NCI-H1436 (cell line): Measurements from ENCODE around the gene TMEM50A.
"Not testable (repeated sequence)": the region's sequence is repeated elsewhere in the genome, so short reads cannot be mapped to it uniquely, and the experiment has no call there.

ENCODE experiments used
- DNase-seq: peaks from one replicate; lab custom pipeline; 2025; lab: John Stamatoyannopoulos, UW

TMEM50A gene

DNA sequence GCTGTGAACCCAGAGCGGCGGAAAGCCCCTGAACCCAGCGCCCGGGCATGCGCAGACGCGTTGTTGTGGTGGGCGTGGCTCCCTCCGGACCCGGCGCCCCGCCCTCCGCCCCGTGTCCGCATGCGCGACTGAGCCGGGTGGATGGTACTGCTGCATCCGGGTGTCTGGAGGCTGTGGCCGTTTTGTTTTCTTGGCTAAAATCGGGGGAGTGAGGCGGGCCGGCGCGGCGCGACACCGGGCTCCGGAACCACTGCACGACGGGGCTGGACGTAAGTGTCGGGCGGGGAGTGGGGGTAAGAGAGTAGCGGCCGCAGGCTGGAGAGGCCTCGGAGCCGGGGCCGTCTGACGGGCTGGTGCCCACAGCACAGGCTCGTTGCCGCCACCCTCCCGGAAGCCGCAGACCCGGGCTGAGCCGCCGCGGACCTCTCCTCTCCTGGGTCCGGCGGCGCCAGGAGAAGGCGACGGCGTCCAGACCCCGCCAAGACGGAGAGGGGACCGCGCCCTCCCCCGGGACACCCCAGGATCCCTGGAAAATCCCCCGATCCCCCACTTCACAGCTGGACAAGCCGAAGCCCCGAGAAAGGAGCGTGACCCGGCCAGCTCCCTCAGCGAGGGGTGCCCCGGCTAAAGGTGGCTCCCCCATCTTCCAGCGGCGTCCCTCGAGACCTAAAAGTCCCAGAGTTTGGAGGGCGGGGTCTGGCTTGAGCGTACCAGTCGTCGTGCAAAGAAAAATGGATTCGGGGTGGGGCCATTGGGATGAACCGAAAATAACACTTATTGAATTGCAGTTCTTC is at the start of gene TMEM50A:
Gene TMEM50A, plus strand, starts transcription at position 147 of the 794 bp plus-strand sequence. CDS start 2,153 bp downstream, outside the sequence.
- DNase-seq, result peak; percentile 64

DNA sequence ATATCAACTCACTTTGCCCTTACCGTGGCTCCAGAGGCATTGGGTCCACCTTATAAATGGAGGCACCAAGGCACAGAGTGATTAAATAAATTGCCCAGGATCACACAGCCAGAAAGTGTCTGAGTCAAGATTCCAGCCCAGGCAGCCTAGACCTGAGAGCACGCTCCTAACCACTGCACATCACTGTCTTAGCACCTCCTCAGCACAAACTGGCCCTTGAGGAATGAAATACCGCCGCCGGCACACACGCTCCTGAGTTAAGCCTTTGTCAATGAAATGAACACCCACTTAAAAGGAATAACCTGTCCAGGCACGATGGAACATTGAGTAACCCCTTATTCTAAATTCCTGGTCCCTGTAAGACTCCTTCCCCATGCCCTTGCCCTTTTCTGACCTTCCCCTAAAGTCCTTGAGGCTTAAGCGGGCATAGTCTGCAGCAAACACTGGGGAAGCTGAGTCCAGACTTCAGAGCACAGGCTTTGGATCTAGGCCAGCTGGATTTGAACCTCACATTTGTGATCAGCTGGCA is 49.5 kb upstream of the TMEM50A start:
- DNase-seq, result not testable (repeated sequence)

DNA sequence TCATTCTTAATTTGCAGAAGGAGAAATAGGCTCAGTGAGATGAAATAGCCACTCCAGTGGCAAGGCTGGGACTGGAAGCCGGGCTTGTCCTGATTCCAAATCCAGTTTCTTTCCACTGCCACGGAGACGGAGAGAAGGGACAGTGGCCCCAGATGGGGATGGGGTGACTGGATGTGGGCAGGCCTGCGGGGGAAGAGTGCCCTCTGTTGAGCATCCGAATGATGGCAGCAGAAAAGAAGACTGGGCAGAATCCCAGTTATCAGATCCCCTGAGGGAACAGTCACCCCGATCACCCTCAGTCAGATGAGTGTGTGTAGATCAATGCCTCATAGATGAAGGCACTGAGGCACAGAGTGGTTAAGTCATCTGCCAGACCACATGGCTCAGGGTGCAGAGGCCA is 48.1 kb upstream of the TMEM50A start:
- DNase-seq, result not testable (repeated sequence)

DNA sequence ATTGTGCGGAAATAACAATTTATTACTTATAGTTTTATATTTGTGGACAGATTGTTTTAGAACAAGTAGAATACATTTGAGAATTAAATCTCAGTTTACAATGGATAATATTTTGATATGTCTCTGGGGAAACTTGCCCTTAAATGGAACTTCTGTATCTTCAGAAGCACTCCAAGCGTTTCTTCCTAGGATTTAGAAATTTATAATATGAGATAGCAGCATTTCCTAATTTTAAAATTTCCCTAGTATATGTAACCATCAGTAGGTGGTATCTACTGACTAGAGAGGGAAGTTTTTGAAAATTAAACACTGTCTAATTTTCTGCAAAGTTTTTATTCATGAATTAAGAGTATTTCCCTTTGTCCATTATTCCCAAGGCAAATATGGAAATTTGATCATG is 44.7 kb upstream of the TMEM50A start:
- not testable (repeated sequence) for DNase-seq

DNA sequence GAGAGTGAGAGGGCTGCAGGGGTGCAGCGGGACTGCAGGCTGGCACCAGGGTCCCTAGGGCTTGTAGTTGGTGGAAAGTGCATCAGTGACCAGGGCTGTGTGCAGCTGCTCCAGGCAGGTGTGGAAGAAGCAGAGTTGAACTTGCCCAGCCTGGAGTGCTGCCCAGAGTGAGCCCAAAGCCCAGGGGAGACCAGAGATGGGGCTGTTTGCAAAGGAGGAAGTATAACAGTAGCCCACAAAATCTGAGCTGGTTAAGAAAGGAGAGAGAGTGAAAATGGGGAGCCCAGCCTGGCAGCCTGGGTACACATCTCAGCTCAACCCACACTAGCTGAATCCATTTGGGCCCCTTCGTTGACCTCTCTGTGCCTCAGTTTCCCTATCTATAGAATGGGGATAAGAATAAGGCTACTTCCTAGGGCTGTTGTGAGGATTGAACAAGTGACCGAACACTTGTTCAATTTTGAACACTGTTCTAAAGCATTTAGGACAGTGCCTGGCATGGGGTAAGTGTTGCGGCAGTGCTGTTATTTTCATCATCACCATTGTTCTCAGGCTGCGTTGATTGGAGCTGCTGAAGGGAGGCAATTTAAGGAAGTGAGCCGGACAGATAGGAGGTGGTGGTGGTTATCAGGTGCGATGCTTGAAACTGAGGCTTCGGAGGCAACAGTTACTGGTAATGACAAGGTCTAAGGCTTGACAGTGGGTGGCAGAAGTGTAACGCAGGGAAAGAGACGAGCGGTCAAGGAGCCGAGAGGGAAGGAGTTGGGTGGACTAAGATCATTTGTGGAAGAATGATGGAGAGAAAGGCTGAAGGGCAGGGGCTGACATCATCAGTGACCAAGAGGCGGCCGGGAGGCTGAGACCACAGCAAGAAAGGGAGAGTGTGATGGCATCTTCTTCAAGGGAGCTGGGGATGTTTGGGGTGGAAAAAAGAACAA is 43.0 kb upstream of the TMEM50A start:
- not testable (repeated sequence) for DNase-seq

DNA sequence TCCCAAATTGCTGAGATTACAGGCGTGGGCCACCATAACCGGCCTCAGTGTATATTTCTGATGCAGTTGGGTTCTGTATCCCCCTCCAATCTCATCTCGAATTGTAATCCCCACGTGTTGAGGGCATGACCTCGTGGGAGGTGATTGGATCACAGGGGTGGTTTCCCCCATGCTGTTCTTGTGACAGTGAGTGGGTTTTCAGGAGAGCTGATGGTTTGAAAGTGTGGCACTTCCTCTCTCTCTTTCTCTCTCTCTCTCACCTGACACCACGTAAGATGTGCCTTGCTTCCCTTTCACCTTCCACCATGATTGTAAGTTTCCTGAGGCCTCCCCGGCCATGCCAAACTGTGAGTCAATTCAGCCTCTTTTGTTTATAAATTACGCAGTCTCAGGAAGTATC is 41.6 kb upstream of the TMEM50A start:
- not testable (repeated sequence) for DNase-seq

DNA sequence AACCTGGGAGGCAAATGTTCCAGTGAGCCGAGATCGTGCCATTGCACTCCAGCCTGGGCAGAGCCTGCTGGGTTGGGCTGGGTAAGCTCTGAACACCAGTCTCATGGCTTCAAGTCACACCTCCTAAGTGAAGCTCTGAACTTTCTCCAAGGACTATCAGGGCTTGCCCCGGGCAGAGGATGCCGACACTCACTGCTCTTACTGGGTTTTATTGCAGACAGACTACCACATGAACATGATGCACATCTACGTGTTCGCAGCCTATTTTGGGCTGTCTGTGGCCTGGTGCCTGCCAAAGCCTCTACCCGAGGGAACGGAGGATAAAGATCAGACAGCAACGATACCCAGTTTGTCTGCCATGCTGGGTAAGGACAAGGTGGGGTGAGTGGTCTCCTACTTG is 37.4 kb upstream of the TMEM50A start:
- not testable (repeated sequence) for DNase-seq

DNA sequence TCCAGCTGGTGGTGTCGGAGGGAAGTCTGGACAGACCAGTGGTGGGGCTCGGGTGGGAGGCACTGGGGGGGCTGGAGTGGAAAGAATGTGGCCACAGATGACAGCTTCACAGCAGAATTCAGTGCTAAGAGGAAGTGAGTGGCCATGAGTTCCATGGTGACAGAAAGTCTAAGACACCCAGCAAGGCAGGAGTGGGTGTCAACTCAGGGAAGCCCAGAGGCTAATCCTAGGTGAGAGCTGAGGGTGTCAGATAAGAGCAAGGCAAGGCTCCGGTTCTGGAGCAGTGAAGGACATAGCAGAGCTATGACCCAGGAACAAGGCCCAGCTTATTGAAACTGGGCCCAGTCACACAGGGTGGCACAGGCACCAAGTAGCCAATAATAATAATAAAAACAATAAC is 35.8 kb upstream of the TMEM50A start:
- DNase-seq, result not testable (repeated sequence)

DNA sequence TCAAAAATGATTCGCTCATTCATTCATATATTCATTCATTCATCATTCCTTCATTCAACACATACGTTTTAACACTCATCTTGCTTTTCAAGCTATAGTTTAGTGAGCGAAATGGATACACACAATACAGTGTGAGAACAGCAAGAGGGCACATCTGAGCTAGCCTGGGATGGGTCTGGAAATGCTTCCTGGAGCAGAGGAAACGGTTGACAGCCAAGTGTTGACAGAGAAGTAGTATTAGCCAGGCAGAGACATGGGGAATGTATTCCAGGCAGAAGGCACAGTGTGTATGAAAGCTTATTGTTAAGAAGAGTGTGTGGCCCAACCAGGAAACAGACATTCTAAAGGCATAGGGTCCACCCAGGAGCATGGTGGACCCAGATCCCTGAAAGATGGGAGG is 33.2 kb upstream of the TMEM50A start:
- DNase-seq, result not testable (repeated sequence)

DNA sequence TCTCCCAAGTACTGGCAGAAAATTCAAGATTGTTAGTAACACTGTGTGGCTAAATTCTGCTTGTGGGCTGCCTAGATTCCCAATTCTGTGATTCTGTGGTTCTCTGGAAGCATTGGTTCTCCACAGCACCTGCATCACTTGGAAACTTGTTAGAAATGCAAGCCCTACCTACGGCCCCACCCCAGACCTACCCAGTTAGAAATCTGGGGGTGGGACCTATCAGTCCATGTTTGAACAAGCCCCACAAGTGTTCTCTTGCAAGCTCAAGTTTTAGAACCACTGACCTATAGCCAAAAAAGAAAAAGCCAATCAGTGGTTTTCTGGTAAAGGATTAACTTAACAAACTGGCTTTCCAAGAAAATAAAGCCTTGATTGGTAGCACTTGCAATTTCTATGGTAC is 30.0 kb upstream of the TMEM50A start:
- DNase-seq, result not testable (repeated sequence)

DNA sequence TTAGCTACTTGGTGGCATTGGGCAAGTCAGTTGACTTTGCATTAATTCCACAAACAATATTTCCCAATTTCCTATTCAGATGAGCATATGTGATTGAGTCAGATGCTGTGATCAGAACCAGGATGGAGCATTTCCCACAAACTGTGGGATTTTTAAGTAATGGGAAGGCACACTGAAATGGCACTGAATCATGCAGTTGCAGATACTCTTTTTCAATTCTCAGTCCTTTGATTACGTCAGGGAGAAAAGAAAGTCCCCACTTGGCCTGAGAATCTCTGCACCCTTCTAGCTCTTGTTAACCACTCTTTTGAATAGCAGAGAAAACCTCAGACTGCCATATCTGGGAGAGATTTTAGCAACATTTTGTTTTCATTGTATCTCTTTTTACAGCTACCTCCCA is 29.0 kb upstream of the TMEM50A start:
- not testable (repeated sequence) for DNase-seq

DNA sequence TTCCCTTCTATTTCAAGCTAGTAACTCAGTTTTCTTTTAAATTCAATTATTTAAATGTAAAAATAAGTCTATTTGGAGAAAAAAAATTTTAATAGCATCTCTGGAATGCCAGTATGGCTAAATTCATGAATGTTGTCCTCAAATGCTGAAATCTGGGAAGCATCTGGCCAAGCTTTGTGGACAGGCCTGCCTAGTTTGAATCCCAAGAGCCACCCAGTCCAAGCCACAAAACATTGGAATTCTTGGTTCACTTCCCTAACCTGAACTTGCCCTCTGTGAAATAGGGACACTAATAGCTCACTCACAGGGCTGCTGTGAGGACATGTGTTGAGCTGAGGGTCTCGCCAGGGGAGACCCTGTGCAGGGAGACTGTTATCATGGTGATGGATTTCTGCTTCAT is 28.6 kb upstream of the TMEM50A start:
- not testable (repeated sequence) for DNase-seq

DNA sequence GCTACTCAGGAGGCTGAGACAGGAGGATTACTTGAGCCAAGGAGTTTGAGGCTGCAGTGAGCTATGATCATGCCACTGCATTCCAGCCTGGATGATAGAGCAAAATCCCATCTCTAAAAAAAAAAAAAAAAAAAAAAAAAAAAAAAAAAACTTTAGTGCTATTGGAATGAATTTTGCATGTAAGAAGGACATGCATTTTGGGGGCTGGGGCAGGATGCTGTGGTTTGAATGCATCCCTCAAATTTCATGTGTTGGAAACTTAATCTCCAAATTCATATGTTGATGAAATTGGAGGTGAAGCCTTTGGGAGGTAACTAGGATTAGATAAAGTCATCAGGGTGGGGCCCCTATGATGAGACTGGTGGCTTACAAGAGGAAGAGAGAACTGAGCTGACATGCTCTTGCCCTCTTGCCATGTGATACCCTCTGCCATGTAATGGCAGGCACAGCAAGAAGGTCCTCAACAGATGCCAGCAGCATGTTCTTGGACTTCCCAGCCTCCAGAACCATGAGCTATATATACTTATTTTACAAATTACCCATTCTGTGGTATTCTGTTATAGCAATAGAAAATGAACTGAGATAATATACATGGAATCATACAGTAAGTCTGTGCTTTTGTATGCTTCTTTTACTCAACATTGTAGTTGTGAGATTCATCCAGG is 25.2 kb upstream of the TMEM50A start:
- not testable (repeated sequence) for DNase-seq

DNA sequence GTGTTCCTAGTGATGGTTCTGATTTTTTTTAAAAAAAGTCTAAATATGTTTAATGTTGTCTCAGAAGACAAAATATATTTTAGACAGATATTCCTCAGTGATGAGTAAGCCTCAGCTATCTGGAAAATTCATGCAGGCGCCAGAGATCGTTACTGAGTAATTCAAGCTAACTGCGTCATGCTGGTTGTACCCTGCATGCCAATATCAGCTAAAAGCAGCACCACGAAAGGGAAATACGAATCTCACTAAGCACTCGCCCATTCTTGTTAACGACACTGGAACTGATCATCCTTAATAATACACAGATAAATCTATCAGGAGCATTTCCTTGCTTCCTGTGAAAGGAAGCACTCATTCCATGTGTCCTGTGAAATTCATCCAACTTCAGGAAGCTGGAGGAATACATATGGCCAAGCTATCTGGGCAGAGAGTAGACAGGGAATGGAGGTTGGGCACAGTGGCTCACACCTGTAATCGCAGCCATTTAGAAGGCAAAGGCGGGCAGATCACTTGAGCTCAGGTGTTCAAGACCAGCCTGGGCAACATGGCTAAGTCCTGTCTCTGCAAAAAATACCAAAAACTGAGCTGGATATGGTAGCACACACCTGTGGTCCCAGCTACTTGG is 17.7 kb upstream of the TMEM50A start:
- not testable (repeated sequence) for DNase-seq

DNA sequence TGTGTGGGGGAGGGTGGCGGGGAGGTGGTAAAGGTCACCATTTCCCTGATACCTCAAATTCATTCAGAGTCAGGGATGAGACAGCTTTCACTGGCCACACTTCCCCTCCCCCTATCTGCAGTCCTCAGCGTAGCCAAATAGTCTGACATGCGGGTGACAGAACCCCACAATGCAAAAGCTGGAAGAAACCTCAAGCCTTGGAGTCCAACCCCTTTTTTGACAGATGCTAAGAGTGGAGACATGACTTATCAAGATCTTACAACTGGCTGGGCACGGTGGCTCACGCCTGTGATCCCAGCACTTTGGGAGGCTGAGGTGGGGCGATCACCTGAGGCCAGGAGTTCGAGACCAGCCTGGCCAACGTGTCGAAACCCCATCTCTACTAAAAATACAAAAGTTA is 16.0 kb upstream of the TMEM50A start:
- not testable (repeated sequence) for DNase-seq

DNA sequence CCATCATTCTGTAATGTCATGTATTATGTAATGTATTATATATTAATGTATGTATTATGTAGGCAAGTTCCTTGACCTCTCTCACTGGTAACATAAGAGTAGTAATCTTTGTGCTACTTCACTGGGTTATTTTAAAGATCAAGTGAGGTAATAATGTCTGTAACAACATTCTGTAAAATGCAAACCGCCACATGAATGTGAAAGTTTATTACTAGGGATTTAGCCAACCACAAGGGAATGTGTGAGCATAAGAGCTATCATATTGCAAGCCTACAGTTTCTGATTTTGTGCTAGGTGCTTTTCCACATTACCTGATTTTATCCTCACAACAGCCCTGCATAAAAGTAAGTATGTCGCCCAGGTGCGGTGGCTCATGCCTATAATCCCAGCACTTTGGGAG is 13.7 kb upstream of the TMEM50A start:
- DNase-seq, result not testable (repeated sequence)

DNA sequence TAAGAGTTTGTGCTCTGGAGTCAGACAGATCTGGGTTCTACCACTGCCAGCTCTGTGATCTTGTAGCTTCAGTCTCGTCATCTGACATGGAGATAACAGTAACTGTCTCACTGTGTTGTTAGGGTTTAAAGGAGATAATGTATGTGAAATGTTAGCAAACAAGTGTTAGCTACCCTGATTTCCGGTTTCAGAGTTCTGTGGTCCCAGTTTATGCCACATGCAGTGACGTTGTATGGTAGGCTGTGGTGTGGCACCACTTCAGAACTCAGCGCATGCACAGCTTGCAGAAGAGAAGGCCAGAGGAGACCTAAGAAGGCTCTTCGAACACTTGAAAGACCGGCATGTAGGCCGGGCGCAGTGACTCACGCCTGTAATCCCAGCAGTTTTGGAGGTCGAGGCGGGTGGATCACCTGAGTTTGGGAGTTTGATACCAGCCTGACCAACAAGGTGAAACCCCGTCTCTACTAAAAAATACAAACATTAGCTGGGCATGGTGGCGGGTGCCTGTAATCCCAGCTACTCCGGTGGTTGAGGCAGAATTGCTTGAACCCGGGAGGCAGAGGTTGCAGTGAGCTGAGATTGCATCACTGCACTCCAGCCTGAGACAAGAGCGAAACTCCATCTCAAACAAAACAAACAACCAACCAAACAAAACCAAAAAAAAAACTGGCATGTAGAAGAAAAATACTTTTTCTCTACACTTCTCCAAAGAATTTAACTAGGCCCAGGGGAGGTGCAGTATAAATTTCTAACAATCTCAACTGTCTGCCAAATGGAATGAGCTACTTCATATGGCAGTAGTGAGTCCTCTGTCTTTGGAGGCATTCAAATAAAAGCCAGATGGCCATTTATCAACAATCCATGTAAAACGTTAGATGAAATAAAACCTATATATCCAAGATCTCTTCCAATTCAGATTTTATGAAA is 10.0 kb upstream of the TMEM50A start:
- DNase-seq, result not testable (repeated sequence)

DNA sequence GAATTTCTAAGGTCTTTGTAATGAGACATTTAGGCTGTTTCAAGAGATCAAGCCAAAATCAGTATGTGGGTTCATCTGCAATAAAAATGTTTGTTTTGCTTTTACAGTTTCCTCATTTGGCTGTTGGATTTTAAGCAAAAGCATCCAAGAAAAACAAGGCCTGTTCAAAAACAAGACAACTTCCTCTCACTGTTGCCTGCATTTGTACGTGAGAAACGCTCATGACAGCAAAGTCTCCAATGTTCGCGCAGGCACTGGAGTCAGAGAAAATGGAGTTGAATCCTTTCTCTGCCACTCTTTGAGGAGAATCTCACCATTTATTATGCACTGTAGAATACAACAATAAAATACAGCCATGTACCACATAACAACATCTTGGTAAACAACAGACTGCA is 9.3 kb upstream of the TMEM50A start:
- not testable (repeated sequence) for DNase-seq

DNA sequence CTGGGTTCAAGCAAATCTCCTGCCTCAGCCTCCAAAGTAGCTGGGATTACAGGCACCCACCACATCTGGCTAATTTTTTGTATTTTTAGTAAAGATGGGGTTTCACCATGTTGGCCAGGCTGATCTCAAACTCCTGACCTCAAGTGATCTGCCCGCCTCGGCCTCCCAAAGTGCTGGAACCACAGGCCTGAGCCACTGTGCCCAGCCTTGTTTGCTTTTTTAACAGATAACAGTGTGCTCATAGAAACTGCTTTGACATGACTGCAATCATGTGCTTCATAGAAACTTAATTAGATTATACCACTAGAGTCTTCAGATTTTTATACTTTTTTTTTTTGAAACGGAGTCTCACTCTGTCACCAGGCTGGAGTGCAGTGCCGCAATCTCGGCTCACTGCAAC is 8.8 kb upstream of the TMEM50A start:
- DNase-seq, result not testable (repeated sequence)

DNA sequence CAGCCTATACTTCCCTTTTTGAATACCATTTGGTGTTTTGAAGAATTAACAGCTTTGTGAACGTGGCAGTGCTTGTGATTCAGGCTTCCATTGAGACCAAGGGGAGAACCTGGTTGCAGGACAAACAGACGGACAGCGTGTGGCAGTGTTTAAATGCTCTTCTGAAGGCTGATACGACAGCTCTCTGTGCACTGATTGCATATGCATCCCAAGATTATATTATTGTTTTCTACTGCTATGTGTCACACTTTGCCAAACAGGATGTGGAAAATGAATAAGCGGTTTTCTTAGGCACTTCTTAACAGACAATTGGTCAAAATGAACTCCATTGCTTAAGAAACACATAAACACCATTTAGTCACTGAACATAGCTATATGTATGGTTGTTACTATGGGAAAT is 8.2 kb upstream of the TMEM50A start:
- not testable (repeated sequence) for DNase-seq
